Measurements from ENCODE around the gene CTXN1.
"Not testable (repeated sequence)": the region's sequence is repeated elsewhere in the genome, so short reads cannot be mapped to it uniquely, and the experiment has no call there.

The CTXN1 gene

DNA sequence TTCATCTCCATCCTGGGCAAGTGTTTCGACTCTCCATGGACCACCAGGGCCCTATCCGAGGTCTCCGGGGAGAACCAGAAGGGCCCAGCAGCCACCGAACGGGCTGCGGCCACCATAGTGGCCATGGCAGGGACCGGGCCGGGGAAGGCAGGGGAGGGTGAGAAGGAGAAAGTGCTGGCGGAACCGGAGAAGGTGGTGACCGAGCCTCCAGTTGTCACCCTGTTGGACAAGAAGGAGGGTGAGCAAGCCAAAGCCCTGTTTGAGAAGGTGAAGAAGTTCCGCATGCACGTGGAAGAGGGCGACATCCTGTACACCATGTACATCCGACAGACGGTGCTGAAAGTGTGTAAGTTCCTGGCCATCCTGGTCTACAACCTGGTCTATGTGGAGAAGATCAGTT, 27.0 kb downstream of the CTXN1 start:
- DNase-seq = no peak

DNA sequence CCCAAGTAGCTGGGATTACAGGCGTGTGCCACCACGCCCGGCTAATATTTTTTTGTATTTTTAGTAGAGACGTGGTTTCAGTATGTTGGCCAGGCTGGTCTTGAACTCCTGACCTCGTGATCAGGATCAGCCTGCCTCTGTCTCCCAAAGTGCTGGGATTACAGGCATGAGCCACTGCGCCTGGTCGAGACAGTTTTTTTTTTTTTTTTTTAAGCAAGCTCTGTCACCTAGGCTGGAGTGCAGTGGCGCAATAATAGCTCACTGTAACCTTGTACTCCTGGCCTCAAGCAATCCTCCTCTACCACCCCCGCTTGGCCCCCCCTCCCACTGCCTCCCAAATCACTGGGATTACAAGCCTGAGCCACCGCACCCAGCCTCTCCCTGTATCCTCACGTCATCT, 28.6 kb downstream of the CTXN1 start:
- DNase-seq = no peak

DNA sequence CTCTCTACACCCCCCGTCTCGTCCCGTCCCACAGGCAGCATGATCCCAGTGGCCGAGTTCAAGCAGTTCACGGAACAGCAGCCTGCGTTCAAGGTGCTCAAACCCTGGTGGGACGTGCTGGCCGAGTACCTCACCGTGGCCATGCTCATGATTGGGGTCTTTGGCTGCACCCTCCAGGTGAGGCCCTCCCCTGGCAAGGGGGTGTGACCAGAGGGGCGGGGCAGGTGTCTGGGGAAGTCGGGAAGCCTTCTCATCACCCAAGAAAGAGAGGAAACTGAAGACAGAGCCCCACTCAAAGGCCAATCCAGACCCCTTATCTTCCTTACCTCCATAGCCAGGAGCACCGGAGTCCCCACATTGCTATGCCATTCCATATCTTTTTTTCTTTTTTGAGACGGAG, 30.4 kb downstream of the CTXN1 start:
- DNase-seq = no peak

DNA sequence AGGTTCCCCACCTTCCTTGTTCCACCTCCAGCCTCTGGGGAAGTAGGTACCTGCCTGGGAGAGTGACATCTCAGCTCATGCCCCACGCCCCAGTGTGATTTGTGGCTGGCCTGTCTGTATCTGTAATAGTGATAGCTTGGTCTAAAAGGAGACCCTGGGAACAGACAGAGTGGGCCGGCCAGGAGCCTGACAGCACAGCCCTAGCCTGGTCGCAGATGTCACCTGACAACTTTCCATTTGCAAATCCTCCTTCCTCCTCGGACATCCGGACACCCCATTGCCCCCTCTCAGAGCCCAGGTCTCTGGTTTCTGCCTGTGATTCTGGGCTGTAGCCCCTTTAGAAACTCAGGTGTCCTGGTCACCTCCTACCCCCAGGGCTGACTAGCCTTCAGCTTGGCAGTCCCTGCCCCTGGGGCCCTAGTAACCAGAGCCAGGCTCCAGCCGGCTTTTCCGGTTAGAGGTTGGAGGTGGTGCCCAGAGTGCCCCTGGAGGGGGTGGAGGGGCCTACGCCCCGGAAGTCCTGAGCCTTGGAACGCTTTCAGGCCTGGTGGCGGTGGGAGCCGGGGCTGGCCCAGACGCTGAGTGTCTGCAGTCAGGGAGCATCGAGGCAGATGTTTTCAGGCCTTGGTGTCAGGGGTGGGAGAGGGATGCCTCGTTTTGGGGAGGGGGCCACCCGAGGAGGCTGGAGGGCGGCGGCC, 31.2 kb downstream of the CTXN1 start:
- DNase-seq = no peak

DNA sequence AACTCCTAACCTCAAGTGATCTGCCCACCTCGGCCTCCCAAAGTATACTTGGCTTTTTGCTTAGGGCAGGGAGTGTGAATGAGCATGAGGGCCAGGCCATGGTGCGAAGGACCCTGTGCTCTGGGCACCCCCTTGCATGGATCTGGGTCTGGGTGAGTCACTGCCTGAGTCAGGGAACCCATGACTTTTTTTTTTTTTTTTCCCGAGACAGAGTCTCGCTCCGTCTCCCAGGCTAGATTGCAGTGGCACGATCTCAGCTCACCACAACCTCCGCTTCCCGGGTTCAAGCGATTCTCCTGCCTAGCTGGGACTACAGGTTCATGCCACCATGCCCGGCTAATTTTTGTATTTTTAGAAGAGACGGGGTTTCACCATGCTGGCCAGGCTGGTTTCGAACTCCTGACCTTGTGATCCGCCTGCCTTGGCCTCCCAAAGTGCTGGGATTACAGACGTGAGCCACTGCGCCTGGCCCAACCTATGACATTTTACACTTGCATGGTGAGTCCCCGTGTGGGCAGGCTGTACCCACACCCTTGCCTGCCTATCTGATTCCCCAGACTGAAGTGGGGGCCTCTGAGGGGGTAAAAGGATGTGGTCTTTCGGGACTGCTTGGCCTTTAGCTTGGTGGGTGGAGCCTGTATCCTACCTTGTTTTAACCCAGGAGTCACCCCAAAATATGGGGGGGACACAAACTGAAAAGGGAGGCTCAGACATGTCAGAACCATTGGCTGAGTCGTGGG, 32.4 kb downstream of the CTXN1 start:
- DNase-seq = not testable (repeated sequence)

DNA sequence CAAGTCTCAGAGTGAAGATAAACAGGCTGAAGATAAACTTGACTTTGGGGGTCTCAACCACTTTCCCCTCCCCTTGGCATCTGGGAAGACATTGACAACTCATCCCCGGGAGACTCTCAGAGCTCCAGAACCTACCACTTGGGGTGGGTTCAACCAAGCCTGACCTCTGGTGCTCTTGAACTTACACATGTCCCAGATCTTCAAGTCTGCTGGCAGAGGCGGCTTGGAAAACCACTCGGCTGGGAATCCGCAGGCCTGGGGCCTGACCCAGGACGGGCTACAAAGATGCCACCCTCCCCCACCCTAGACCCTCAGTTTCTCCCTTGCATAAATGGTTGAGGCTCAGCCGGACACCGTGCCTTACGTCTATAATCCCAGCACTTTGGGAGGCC, 37.1 kb downstream of the CTXN1 start:
- no peak for DNase-seq

DNA sequence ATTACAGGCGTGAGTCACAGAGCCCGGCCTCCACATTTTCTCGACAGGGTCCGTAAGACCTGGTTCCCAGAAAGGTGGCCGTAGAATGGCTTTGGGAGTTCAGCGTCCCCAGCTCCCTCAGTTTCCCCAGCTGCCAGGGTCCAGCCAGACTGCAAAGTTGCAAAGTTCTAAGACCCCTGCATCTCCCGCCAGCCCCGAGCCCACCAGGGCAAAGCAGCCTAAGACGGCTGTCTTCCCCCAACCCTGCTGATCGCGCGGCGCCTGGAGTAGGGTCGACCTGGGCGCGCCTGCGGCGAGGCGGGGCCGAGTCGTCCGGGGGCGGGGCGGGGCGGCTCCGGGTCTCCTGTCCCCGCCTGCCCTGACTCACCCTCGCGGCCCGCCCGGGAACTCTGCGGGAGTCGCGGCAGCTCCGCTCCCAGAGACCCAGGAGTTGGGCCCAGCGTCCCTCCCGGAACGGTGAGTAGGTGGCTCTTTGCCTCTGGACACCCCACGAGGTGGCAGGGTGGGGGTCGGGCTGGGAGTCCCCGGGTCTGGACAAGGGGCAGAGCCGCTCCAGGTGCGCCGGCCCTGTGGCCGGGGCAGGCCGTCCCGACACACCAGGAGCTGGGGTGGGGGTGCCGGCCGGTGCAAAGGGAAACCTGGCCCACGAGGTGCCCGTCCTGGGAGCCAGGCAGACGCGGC, 37.6 kb downstream of the CTXN1 start, which contains the start of gene LRRC8E:
LRRC8E (plus strand) TSS at position 366 of the 681 bp plus-strand sequence. CDS start 7,094 bp downstream, outside the sequence.
- no peak for DNase-seq

DNA sequence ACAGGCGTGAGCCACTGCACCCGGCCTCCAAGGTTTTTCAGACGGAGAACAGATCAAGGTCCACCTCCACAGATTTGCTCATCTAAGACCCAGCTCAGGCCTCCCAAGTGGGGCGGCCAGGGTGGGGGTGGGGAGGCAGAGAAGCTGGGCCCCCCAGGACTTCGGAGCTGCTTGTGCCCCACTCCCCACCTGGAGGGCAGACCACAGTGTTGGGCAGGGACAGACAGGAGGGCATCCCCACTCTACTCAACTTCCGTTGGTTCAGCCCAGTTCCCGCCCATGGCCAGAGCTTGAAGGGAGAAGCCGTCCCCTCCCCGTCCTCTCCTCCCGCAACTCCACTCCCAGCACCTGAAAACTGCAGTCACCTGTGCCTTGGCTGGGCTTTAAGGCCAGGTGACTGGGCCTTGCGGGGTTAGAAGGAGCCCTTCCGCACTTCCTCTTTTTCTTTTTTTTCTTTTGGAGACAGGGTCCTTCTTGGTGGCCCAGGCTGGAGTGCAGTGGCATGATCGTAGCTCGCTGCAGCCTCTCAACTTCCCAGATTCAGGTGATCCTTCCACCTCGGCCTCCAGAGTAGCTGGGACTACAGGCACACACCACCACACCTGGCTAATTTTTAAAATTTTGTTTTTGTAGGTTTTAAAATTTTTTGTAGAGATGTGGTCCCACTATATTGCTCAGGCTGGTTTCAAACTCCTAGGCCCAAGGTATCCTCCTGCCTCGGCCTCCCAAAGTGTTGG, 38.4 kb downstream of the CTXN1 start:
- DNase-seq = no peak

DNA sequence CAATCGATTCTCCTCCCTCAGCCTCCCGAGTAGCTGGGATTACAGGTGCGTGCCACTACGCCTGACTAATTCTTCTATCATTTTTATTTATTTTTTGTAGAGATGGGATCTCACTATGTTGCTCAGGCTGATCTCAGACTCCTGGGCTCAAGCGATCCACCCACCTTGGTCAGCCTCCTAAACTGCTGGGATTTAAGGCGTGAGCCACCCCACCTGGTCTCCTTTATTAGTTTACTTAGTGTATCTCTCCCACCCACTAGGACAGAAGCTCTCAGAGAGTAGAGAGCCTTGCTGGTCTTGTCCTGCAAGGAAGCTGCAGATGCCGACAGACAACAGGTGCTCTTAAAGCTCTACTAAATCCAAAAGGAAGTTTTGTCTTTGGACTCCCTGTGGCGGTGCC, 40.1 kb downstream of the CTXN1 start:
- no peak for DNase-seq

DNA sequence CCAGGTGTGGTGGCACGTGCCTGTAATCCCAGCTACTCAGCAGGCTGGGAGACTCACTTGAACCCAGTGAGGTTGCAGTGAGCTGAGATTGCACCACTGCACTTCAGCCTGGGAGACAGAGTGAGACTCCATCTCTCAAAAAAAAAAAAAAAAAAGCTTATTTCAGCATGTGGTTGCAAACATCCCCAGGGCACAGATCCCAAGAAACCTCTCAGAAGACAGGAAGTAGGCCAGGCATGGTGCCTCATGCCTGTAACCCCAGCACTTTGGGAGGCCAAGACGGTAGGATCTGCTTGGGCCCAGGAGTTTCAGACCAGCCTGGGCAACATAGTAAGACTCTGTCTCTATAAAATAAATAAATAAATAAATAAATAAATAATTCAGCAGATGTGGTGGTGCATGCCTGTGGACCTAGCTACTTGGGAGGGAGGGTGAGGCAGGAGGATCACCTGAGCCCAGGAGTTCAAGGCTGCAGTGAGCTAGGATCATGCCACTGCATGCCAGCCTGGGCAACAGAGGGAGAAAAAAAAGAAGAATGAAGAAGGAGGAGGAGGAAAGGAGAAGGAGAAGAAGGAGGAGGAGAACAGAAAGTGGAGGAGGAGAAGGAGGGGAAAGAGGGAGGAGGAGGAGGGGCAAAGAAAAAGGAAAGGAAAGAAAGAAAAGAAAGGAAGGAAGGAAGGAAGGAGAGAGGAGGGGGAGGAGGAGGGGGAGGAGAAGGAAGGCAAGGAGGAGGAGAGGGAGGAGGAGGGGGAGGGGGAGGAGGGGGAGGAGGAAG, 42.0 kb downstream of the CTXN1 start:
- DNase-seq = no peak

DNA sequence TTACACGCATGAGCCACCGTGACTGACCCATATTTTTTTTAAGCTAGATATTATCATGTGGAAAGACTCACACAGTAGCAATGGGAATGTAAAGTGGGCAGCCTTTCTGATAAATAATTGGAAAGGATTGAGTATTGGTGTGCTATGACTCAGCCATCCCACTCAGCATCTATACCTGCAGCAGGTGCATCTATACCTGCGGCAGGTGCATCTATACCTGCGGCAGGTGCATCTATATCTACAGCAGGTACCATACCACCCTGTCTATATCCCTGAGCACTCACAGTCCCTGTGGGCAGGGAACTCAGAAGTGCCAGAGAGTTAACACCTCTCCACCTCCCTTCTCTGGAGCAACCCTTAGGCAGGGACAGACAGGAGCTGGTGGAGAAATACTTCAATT, 42.8 kb downstream of the CTXN1 start:
- DNase-seq = no peak

DNA sequence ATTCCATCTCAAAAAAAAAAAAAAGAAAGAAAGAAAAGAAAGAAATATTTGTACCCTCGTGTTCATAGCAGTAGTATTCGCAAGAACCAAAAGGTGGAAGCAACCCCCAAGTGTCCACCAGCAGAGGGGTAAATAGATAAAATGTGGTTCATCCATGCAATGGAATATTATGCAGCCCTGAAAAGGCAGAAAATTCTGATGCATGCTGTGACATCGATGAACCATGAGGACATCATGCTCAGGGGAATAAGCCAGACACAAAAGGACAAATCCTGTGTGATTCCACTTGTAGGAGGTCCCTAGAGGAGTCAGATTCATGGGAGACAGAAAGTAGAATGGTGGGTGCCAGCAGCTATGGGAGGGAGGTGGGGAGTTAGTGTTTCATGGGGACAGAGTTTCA, 44.0 kb downstream of the CTXN1 start:
- DNase-seq = no peak

DNA sequence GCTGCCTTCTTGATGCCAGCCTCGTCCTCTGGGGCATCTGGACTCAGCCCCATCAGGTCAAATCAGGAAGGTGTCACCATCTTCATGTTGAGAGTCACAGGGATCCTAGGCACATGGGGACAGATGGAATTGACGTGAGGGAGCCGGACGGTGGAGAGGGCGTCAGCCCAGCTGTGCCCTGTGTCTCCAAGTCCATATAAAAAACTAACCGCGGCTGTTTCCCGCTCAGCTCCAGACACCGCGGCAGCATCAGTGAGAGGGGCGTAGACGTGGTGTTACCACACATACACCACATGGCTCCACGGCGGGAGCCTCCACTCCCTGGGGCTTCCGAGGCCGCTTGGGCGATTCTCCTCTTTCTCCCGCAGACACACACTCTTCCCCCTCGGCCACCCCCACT, 46.1 kb downstream of the CTXN1 start:
- DNase-seq = no peak

DNA sequence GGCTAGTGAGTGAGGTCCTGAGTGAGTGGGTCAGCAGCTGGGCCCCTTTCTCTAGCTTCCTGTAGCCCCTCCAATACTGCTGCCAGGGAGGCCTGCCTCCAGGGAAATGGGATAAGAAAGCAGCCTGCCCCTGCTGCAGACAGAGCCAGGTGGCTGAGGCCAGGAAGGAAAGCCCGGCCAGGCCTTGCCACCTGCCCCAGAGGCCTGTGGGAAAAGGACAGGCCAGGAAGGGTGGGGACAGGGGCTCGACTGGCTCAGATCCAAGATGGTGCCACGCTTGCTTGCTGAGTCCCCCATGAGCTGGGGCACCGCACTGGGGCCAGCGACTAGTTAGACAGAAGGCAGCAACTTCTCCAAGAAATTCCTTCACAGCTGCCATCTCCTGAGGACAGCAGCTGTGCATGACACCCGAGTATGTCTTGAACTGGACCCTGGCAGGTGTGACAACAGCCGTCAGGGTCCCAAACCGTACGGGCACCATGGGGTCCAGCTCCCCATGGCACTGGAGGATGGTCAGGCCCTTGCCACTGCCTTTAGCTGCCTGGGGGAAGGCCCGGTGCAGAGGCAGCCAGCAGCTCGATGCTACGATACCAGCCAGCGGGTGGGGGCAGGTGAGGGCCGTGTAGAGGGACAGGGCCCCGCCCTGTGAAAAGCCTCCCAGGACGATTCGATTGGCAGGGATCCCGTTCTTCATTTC, 46.7 kb downstream of the CTXN1 start:
- no peak for DNase-seq

DNA sequence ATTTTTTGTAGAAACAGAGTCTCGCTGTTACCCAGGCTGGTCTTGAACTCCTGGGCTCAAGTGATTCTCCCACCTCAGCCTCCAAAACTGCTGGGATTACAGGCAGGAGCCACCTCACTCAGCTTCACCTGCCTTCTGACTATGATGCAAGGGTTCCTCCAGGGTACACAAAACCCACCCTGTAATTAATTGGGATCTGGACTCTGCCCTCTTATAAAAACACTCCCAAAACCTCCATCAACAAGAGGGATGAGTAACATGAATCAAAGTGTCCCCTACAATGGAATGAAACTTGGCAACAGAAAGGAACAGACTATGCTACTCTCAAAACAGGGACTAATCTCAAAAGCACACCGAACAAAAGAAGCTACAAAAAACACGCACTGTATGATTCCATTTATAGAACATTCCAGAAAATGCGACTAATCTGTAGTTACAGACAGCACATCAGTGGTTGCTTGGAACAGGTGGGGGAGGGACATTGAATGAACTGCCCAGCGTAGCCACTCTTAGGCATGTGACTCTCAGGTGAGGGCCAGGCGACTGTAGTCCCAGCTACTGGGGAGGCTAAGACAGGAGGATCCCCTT, 48.6 kb downstream of the CTXN1 start:
- DNase-seq = no peak

DNA sequence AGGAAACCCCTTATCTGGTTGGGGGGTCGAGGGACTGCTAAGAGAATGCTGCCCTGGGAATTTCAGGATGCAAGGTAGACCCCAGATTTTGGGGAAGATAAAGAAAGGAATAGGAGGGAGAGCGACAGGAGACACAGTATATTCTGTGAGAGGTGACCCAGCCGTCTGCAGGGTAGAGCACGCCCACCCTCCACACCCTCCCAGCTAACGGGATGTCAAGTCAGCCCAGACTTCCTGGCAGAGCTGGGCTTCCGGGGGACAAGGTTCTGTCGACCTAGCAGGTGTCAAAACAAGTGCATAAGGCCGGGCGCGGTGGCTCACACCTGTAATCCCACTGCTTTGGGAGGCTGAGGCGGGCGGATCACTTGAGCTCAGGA, 51.0 kb downstream of the CTXN1 start:
- no peak for DNase-seq
